Choroid plexus epithelial cell (primary cell): Measurements from ENCODE around the gene MYH14.
"Not testable (repeated sequence)": the region's sequence is repeated elsewhere in the genome, so short reads cannot be mapped to it uniquely, and the experiment has no call there.

ENCODE experiments used
- DNase-seq: peaks from one replicate; pipeline ENCODE4 v3.0.0-alpha.2; 2010; ENCODE audit warnings: low read depth
- H3K4me3 ChIP-seq: 2 replicates; pipeline ENCODE4 v1.5.1; 2011; ENCODE audit warnings: low read depth, mild to moderate bottlenecking, control low read depth, low read length, moderate library complexity
- CTCF ChIP-seq: conservative IDR thresholded peaks from 2 replicates; pipeline ENCODE4 v1.5.1; 2011; ENCODE audit warnings: low read depth, mild to moderate bottlenecking, control low read depth, inconsistent platforms, low read length, moderate library complexity

Gene MYH14

DNA sequence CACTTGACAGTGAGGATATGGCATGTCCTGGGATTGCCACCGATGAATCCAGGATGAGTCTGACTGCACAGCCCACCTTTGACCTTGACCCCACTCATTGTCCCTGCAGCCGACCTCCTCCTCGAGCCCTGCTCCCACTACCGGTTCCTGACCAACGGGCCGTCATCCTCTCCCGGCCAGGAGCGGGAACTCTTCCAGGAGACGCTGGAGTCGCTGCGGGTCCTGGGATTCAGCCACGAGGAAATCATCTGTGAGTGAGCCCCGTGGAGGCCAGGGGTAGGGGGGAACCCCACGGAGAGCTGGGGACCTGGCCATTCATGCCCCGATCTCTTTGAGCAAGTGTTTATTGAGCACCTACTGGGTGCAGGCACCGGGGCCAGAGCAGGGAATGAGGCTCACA is 28.4 kb downstream of the MYH14 start:
- no peak for TF ChIP-seq CTCF
- no peak overlapping the region for H3K4me3 ChIP-seq
- no peak for DNase-seq

- TF ChIP-seq CTCF, result no peak
These were observed 29.2 kb downstream of the MYH14 start for GRCh38 chr19:50232600-50232999.

DNA sequence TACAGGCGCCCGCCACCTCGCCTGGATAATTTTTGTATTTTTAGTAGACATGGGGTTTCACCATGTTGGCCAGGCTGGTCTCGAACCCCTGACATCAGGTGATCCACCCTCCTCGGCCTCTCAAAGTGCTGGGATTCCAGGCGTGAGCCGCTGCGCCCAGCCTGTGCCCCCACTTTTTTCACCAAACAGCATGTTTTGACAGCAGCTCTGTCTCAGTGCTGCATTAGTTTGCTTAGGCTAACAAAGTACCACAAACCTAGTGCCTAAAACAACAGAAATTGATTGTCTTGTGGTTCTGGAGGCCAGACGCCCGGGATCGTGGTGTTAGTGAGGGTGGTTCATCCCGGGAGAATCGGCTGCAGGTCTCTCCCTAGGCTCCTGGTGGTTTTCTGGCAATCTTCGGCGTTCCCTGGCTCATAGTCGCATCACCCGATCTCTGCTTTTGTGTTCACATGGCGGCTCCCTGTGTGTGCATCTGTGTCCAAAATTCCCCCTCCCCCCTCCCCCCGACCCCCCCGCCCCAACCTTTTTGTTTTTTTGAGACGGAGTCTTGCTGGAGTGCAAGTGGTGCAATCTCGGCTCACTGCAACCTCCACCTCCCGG is 30.0 kb downstream of the MYH14 start:
- TF ChIP-seq CTCF, result no peak
- no peak overlapping the region for H3K4me3 ChIP-seq
- DNase-seq, result no peak

More at GRCh38 chr19:50232600-50232999, 29.2 kb downstream of the MYH14 start:
- no peak for DNase-seq
- no peak overlapping the region for H3K4me3 ChIP-seq

DNA sequence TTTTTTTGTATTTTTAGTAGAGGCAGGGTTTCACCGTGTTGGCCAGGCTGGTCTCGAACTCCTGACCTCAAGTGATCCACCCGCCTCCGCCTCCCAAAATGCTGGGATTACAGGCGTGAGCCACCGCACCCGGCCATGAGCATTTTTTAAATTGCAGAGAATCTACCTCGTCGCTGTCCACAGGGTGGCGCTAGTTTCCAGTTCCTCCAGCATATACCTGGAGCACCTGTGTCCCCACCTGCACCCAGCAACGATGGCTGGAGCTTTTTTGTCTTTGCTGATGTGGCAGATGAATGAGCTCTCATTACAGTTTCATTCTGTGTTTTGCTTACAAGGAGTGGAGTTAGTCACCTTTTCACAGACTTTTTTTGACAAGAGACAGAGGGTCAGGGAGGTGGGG is 34.1 kb downstream of the MYH14 start:
- DNase-seq, H3K4me3 ChIP-seq: not testable (repeated sequence)

GRCh38 chr19:50238043-50238442 is 34.6 kb downstream of the MYH14 start:
- no peak overlapping the region for H3K4me3 ChIP-seq
- TF ChIP-seq CTCF, result no peak
- DNase-seq, result no peak

DNA sequence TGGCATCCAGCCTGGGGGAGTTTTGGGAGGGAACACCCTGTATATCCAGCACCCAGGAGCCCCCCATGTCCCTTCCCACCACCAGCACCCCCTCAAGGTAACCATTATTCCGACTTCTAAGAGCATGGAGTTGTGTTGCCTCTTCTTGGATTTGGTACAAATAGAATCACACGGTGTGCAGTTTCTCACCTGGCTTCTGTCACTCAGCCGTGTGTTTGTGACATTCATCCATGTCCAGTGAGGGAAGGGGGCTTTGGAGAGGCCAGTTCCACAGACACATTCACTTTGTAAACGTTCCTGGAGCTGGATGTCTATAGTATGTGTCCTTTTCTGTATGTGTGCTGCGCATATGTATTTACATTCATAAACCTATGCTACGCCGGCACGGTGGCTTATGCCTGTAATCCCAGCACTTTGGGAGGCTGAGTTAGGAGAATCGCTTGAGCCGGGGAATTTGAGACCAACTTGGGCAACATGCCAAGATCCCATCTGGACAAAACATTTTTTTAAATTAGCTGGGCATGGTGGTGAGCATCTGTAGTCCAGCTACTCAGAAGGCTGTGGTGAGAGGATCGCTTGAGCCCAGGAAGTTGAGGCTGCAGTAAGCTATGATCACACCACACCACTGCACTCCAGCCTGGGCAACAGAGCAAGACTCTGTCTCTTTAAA is 36.6 kb downstream of the MYH14 start:
- TF ChIP-seq CTCF, result no peak
- H3K4me3 ChIP-seq, result no peak overlapping the region
- no peak for DNase-seq

DNA sequence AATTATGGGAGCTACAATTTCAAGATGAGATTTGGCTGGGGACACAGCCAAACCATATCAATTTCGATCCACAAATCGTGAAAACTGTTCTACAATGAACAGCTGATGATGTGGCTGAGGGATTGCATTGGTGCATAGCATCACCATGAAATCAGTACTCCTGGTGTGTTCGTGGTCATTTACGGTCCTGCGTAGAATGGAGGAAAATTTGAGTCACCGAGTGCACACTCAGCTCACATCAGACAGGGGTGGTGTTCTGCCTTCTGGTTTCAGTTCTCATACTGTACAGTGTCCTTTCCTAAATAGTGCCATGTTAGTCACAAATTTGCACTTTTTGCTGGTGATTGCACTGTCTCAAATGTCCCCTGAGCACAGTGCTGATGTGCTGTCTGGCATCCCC is 39.2 kb downstream of the MYH14 start:
- no peak for TF ChIP-seq CTCF
- DNase-seq, result no peak
- H3K4me3 ChIP-seq, result no peak overlapping the region
